Umbilical cord (tissue), 2 donors: ENCODE results near the gene PROSER3. TPM values are rescaled to one million over a fixed set of nuclear protein-coding genes. Genes with fewer than 3 reads are reported as not detected.
A peak's percentile ranks its signal among the peaks of the same experiment; 100 is the strongest.

Source experiments
- DNase-seq: peaks from one replicate; pipeline ENCODE4 v3.0.0-alpha.2; 2015; ENCODE audit warnings: low spot score
- total RNA-seq: library from RNA; depleted of rRNA; stranded (reverse); fragments of >200 nt; gene quantifications from one replicate; pipeline ENCODE4 v1.2.3, GENCODE V29; 2014; ENCODE audit warnings: low replicate concordance; ENCODE audit not compliant: insufficient read depth

Gene PROSER3
- total RNA-seq, 1 donor from 2014 or later, result 15.9 TPM

GRCh38 chr19:35775298-35776101, 17.5 kb downstream of the PROSER3 start, which contains the start of gene ARHGAP33:
Gene ARHGAP33, plus strand, starts transcription at chr19:35775564. Its CDS starts 95 bp downstream, at chr19:35775659.
- peak; percentile 99 for DNase-seq

- DNase-seq, result no peak
Observed at GRCh38 chr19:35776102-35776788, 18.3 kb downstream of the PROSER3 start.

GRCh38 chr19:35777086-35777841, 19.3 kb downstream of the PROSER3 start:
- DNase-seq, result no peak

- DNase-seq, result no peak
Observed at GRCh38 chr19:35777961-35778360, 20.0 kb downstream of the PROSER3 start.

- no peak for DNase-seq
Observed at GRCh38 chr19:35779033-35779432, 21.1 kb downstream of the PROSER3 start.

GRCh38 chr19:35780058-35780457, 22.1 kb downstream of the PROSER3 start:
- no peak for DNase-seq

GRCh38 chr19:35780717-35781116, 22.7 kb downstream of the PROSER3 start:
- no peak for DNase-seq

- DNase-seq, result no peak
Observed at GRCh38 chr19:35781650-35782049, 23.7 kb downstream of the PROSER3 start.

GRCh38 chr19:35782589-35782988, 24.6 kb downstream of the PROSER3 start:
- DNase-seq, result no peak

- no peak for DNase-seq
Observed at GRCh38 chr19:35783469-35784434, 25.8 kb downstream of the PROSER3 start.

- no peak for DNase-seq
Observed at GRCh38 chr19:35784503-35785338, 26.7 kb downstream of the PROSER3 start.

GRCh38 chr19:35785339-35785627, 27.3 kb downstream of the PROSER3 start:
- DNase-seq, result no peak

- DNase-seq, result no peak
Observed at GRCh38 chr19:35786299-35787160, 28.6 kb downstream of the PROSER3 start.

- DNase-seq, result no peak
Observed at GRCh38 chr19:35787227-35787799, 29.3 kb downstream of the PROSER3 start.

- no peak for DNase-seq
Observed at GRCh38 chr19:35788205-35788960, 30.4 kb downstream of the PROSER3 start.

GRCh38 chr19:35789195-35789977, 31.4 kb downstream of the PROSER3 start:
- DNase-seq, result no peak
